ENCODE data around the gene ESYT3. TPM values are rescaled to one million over a fixed set of nuclear protein-coding genes. Genes with fewer than 3 reads are reported as not detected.

ESYT3 gene
- total and polyA plus RNA-seq, 2 of the 8 experiments (the other 6 are each of a cell fraction or from before 2014, with no cell fraction given), result 4.4 to 7.3 TPM

DNA sequence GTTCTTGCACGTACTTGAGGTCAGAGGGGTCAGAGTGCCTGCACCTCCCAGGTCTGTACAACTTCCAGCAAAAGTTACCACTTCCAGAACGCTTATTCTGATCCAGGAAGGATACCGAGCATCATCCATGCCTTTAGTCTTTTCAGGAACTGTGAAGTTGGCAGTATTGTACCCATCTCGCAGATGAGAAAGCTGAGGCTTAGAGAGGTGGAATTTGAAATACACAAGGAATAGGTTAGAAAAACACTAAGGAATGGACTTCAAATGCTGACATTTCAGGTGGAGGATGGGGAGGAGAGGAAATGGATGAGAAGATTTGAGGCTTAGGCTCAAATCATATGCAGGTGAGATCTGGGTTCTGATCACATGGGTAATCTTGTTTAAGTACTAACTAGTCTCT lies 11.2 kb downstream of the ESYT3 start:
- Histone ChIP-seq H3K4me1 (replicated peaks in 1 of 4; ENCODE audit: control insufficient read depth in 3 of 4, insufficient read depth in 4 of 4, low read length in 3 of 4) (peaks cover 0 to 7% (median 1%) of the 10 kb centered on the region in 4 experiments; a peak in 3 of 7 replicates), H2AFZ (ENCODE audit: low read length) (no peak overlapping the region), H4K20me1 (replicated peaks in 1 of 2; ENCODE audit: control insufficient read depth in 1 of 2, insufficient read depth in 2 of 2, low read length in 2 of 2) (no peaks in the 10 kb centered on the region), H3K9ac (replicated peaks in 1 of 4; ENCODE audit: extremely low read depth in 1 of 4, low read depth in 3 of 4, low read length in 3 of 4) (no peak overlapping the region), H4K8ac (ENCODE audit: extremely low read depth, insufficient read depth, low read length) (no peak overlapping the region), H3K56ac (replicated peaks; ENCODE audit: insufficient read length, low read depth, low read length) (no peak overlapping the region), H3K23ac (ENCODE audit: insufficient read length) (no peak overlapping the region), H2BK15ac (ENCODE audit: low read length) (no peak overlapping the region), H3K27ac (ENCODE audit: low read depth, low read length) (no peak overlapping the region), H3K23me2 (ENCODE audit: low read depth, low read length) (no peaks in the 10 kb centered on the region), H3K18ac (ENCODE audit: extremely low read depth, low read length) (no peak overlapping the region), H2AK5ac (ENCODE audit: low read depth, low read length) (no peak overlapping the region), H3K4ac (replicated peaks; ENCODE audit: insufficient read length, low read depth, low read length) (no peak overlapping the region), H3K14ac (ENCODE audit: insufficient read length) (no peak overlapping the region), H2BK12ac (ENCODE audit: low read depth, low read length) (no peak overlapping the region), H2BK120ac (replicated peaks; ENCODE audit: low read depth, low read length) (no peak overlapping the region), H3K79me2 (ENCODE audit: control insufficient read depth in 1 of 2, insufficient read depth in 2 of 2, low read length in 2 of 2) (no peaks in the 10 kb centered on the region), H3K4me3 (ENCODE audit: extremely low read depth in 1 of 4, insufficient read depth in 2 of 4, low read depth in 3 of 4, low read length in 4 of 4) (no peak overlapping the region), H4K91ac (replicated peaks; ENCODE audit: insufficient read length, low read length) (no peak overlapping the region), H3K27me3 (replicated peaks in 1 of 4; ENCODE audit: control insufficient read depth in 3 of 4, extremely low read depth in 1 of 4, insufficient read depth in 3 of 4, low read length in 3 of 4) (no peaks in the 10 kb centered on the region), H3K36me3 (ENCODE audit: control insufficient read depth in 2 of 4, insufficient read depth in 4 of 4, low read length in 3 of 4) (no peaks in the 10 kb centered on the region), H3K9me3 (ENCODE audit: insufficient read depth in 2 of 2, low read depth in 1 of 2, low read length in 1 of 2) (no peaks in the 10 kb centered on the region), H3K4me2 (ENCODE audit: insufficient read depth in 1 of 2, low read depth in 2 of 2, low read length in 2 of 2) (no peak overlapping the region), H2BK20ac (ENCODE audit: low read length) (no peak overlapping the region), H2BK5ac (ENCODE audit: low read depth, low read length) (no peak overlapping the region), H3K79me1 (ENCODE audit: low read depth, low read length) (peaks cover 3% of the 10 kb centered on the region; the same call in 1 of the 2 replicates), H4K5ac (ENCODE audit: insufficient read length, low read depth, low read length) (no peak overlapping the region)
- POLR2A ChIA-PET (ENCODE audit: partially characterized antibody), result no interaction called here
- CTCF ChIA-PET (ENCODE audit: partially characterized antibody), result interaction anchor here (1.0 to 1.7 kb wide), 3 partner anchors 8 to 28 kb away, joined by 3 to 4 read pairs (median 4); no protein-coding TSS in a partner anchor
- 86% methylated on average over 4 of the region's 4 CpGs; no CpG with 5 or more reads in 1 of the 2 experiments for WGBS, 2 experiments (ENCODE audit: extremely low coverage in 1 of 2, insufficient coverage in 1 of 2, insufficient read length in 1 of 2, insufficient replicate concordance in 2 of 2, low coverage in 1 of 2, low lambda C conversion rate in 2 of 2, missing lambda C conversion rate in 1 of 2)
- no peak for TF ChIP-seq CTBP2 (IDR thresholded peaks at IDR 0.05; ENCODE audit: borderline replicate concordance, insufficient read depth, insufficient read length, low read length)
- no peak for TF ChIP-seq GTF2F1 (IDR thresholded peaks at IDR 0.05; ENCODE audit: borderline replicate concordance, low read depth, low read length)
- TF ChIP-seq KDM1A (IDR thresholded peaks at IDR 0.05; ENCODE audit: borderline replicate concordance, low read length), result peak; percentile 71; the same call in 1 of the 2 replicates
- no peak for TF ChIP-seq JUN (IDR thresholded peaks at IDR 0.05; ENCODE audit: low read depth, low read length)
- TF ChIP-seq BCL11A (IDR thresholded peaks at IDR 0.05; ENCODE audit: low read depth in 2 of 2, low read length in 2 of 2), result no peak
- TF ChIP-seq FOSL1 (IDR thresholded peaks at IDR 0.05; ENCODE audit: insufficient read depth, low read depth, low read length), result no peak
- TF ChIP-seq NANOG (IDR thresholded peaks at IDR 0.05; ENCODE audit: insufficient read depth, low read depth, low read length, poor library complexity, severe bottlenecking), result no peak
- no peak for TF ChIP-seq JUND (IDR thresholded peaks at IDR 0.05; ENCODE audit: low read length)
- TF ChIP-seq RFX5 (IDR thresholded peaks at IDR 0.05; ENCODE audit: borderline replicate concordance, low read depth, low read length), result no peak
- peak in 1 of 2 experiments; percentile 55; a peak in 1 of 4 replicates for TF ChIP-seq HDAC2 (IDR thresholded peaks at IDR 0.05; ENCODE audit: borderline replicate concordance in 1 of 2, low read depth in 2 of 2, low read length in 2 of 2)
- DNase-seq (ENCODE audit: low read depth in 1 of 2, low spot score in 2 of 2) (no peak), FAIRE-seq (no peak)

Measured in H1 (cell line).